Frontal cortex (tissue), 4 donors: ENCODE results near the gene MRPL28. TPM values are rescaled to one million over a fixed set of nuclear protein-coding genes. Genes with fewer than 3 reads are reported as not detected.
A peak's percentile ranks its signal among the peaks of the same experiment; 100 is the strongest.
"Not testable (repeated sequence)": the region's sequence is repeated elsewhere in the genome, so short reads cannot be mapped to it uniquely, and the experiment has no call there.

Source experiments
- DNase-seq, 2 donors: peaks; one replicate each; pipeline ENCODE4 v3.0.0; 2012; ENCODE audit warnings: low spot score in 2 of 2
- FAIRE-seq: peaks from 2 replicates; lab custom pipeline; 2012; peaks lifted over from hg19 to GRCh38; lab: Jason Lieb, UNC
- total RNA-seq: library from RNA; depleted of rRNA; stranded (reverse); fragments of >200 nt; gene quantifications from one replicate; pipeline ENCODE4 v1.2.3, GENCODE V29; 2014
- donor health status: control.
- donor health status: control.
- donor health status: control.

MRPL28 gene
- total RNA-seq, 1 donor from 2014 or later: 44.8 TPM

- no peak for FAIRE-seq
- DNase-seq: no peak
Observed at GRCh38 chr16:363110-363765, 7.1 kb downstream of the MRPL28 start.

GRCh38 chr16:362702-362999 is 7.7 kb downstream of the MRPL28 start:
- FAIRE-seq, DNase-seq: not testable (repeated sequence)

GRCh38 chr16:361872-362701 is 8.3 kb downstream of the MRPL28 start:
- FAIRE-seq (no peak), DNase-seq (peak; percentile 88 to 93)

GRCh38 chr16:361341-361871 is 8.9 kb downstream of the MRPL28 start:
- no peak for FAIRE-seq
- DNase-seq: peak in 1 of 2 donors; percentile 57

- FAIRE-seq: no peak
Observed at GRCh38 chr16:360698-361336, 9.5 kb downstream of the MRPL28 start.

DNA sequence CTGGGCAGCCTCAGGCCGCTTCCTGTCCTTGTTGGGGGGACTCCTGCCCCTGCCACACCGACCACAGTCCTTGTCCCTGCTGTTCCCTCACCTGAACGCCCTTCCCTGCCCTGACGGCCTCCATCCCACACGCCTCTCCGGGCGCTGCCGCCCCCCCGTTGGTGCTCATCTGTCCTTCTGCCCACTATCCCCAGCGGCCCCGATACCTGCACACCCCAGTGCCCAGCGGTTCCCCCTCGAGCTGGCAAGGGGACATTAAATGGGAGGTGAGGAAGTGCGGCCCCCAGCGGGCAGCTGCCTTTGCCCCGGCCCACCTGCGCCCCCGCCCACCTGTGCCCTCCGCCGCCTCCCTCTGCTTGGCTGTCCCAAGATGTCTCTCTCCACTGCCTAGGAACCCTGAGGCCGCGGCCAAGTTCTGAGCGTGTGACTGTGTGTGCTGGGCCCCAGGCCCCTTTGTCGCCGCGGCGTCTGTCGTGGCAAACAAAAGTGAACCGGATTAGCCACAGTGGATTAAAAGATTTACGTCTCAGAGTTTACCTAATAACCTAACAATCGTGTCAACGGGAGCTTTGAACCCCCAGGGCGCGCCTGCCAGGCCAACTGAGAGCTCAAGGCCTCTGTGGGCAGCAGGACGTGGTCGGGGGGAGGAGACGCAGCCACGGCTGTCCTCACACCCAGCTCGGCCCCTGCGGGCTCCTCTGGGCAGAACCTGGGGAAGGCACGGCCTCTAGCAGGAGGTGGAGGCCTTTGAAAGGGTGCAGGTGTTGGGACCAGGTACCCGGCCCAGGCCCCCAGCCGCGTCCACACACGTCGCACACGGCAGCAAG is 10.3 kb downstream of the MRPL28 start:
- FAIRE-seq (no peak), DNase-seq (no peak)

More at GRCh38 chr16:360698-361336, 9.5 kb downstream of the MRPL28 start:
- DNase-seq: no peak

DNA sequence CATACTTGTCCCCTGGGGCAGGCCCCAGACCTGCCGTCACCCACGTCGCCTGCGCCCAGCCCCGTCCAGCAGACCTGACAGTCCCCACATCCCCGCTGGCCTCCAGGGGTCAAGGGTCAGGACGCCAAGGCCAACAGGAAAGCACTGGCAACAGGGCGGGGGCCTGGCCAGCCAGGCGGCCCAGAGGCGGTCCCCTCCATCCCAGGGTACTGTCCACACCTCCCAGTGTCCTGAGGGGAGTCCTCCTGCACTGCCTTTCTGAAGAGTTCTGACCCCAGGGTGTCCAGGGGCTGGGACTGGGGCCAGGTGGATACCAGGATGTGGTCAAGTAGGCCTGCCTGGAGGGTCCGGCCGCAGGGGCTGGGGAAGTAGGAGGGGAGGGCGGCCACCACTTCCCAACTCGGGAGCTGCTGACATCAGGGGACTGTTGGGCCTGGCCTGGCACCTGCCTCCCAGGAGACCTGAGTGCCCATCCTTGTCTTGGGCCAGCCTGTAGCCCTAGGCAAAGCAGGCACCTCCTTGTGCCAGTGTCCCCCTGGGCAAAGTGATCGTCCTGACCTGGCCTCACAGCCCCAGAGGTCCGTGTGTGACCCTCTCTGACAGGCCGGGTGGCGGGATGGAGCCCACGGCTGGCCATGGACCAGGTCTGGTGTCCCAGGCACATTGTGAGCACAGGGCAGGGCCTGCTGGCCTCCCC is 11.1 kb downstream of the MRPL28 start:
- DNase-seq (no peak), FAIRE-seq (no peak)

DNA sequence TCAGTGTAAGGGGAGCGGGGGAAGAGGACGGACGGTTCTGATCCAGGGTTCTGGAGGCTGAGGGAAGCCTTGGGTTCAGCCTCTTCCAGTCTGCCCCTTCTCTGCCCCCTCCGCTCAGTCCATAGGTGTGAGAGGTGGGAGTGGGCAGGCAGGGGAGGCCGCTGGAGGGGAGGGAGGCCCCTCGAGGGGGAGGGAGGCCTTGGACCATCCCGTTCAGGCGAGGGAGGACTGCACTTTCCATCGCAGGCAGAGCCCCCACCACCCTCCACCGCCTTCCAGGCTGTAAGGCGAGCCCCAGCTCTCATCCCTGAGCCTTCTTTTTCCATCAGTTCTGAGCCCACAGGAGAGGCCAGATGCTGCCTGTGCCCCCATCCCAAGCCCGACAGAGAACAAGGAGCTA is 13.6 kb downstream of the MRPL28 start:
- DNase-seq (no peak), FAIRE-seq (no peak)

- DNase-seq (no peak), FAIRE-seq (no peak)
Observed at GRCh38 chr16:354971-355461, 15.3 kb downstream of the MRPL28 start.

- FAIRE-seq (no peak), DNase-seq (no peak)
Observed at GRCh38 chr16:354291-354881, 16.0 kb downstream of the MRPL28 start.

DNA sequence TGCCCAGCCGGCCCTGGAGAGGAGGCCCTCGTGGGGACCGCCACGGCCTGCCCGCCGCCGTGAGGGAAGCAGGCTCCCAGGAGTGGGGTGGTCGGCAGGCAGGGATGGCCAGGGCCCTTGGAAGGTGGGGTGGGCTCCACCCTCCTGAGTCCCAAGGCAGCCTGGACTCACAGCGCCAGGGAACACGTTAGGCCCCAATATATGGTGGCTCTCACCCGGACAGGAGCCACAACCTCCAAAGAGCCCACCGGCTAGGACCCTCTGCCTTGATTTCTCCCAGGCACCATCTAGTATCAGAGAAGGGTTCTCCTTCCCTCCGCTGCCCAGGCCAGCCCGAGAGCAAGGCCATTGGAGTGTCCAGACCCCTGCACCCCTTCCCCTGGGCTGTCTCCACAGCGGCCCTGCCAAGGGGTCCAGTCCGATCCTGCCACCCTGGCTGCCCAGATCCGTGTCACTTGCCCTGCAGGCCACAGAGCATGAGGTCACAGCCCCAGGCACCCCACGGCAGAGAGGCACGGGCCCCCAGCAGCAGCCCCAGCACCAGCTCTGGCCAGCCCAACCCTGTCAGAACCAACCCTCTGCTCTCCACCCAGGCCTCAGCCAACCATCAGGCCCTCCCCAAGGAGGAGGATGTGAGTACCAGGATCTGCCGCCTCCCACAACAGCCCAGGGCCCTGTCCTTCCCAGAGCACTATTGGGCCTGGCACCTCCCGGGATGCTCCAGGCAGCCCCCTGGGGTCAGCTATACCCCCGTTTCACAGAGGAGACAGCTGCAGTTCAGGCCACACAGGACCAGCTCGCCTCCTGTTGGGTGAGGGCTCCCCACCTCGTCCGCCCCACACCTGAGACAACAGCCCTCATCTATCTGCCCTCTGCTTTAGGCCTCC is 16.7 kb downstream of the MRPL28 start:
- no peak for FAIRE-seq
- DNase-seq: no peak

DNA sequence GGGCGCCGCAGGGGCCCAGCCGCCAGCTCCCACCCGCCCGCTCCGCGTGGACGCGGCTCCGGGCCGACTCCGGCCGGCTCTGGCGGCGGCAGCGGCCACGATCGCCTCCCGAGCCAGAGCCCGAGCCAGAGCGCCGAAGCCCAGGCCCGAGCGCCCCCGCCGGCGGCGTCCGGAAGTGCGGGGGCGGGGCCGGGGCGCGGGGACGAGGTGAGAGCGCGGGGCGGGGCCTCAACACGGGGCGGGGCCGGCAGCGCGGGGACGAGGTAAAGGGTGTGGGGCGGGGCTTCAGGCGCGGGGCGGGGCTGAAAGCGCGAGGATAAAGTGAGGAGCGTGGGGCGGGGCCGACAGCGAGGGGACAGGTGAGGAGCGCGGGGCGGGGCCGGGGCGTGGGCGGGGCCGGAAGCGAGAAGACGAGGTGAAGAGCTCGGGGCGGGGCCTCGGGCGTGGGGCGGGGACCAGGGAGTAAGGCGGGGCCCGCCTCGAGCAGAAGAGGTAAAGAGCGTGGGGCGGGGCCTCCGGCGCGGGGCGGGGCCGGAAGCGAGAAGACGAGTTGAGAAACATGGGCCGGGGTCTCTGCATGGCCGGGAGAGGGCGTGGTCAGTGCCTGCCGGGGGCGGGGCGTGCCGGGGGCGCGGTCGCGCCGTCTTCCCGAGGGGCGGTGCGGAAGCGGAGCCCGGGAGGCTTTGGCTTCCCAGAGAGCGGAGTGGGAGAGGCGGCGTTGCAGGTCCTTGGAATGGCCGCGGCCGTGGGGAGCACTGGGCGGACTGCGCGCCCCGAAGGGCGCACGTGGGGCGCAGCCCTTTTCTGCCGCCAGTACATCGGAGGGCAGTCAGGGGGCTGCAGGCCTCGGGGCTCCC is 17.6 kb downstream of the MRPL28 start, which contains the start of gene AXIN1:
AXIN1 (minus strand) TSS at position 177 of the 857 bp plus-strand sequence. CDS start 5,698 bp downstream, outside the sequence.
- peak; percentile 93 to 94 for DNase-seq
- no peak for FAIRE-seq

- FAIRE-seq (no peak), DNase-seq (no peak)
Observed at GRCh38 chr16:351804-352520, 18.4 kb downstream of the MRPL28 start.

GRCh38 chr16:350203-350602 is 20.1 kb downstream of the MRPL28 start:
- no peak for DNase-seq
- no peak for FAIRE-seq

DNA sequence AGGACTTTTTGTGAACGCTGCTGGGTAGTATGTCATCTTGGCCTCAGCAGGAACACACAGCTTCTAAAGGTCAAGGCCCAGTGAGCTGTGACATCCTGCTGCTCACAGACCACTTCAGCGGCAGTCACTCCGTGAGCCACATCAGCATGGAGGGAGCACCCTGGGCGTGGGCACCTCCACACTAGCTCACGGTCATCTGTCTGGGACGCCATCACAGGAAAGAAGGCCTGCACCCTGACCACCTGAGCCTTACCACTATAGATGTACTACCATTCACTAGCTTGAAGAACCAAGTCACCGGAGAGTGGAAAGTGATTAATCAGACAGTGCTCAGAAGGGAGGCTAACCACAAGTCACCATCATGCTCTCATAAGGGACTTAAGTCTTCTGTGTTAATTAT is 21.1 kb downstream of the MRPL28 start:
- FAIRE-seq (no peak), DNase-seq (no peak)

GRCh38 chr16:348495-348894 is 21.8 kb downstream of the MRPL28 start:
- DNase-seq, FAIRE-seq: not testable (repeated sequence)
